Measurements from ENCODE around the gene SLC38A3. TPM values are rescaled to one million over a fixed set of nuclear protein-coding genes. Genes with fewer than 3 reads are reported as not detected.

The SLC38A3 gene
- total and polyA plus RNA-seq, 9 of the 15 experiments (the other 6 are each of a cell fraction or from before 2014, with no cell fraction given): 0.09 to 0.38 (median 0.16) TPM; not detected in 6

GRCh38 chr3:50266017-50266416 is 60.9 kb downstream of the SLC38A3 start (continued):
- TF ChIP-seq MYNN (IDR thresholded peaks at IDR 0.05) (no peak), MYNN (CRISPR knock-in tag; IDR thresholded peaks at IDR 0.05) (no peak), HCFC1 (IDR thresholded peaks at IDR 0.05; ENCODE audit: low read depth, low read length) (no peak), ZNF121 (CRISPR knock-in tag; conservative IDR thresholded peaks at IDR 0.05) (no peak), RBM22 (IDR thresholded peaks at IDR 0.05; ENCODE audit: low read depth, low read length, poor library complexity, severe bottlenecking) (no peak), KAT8 (IDR thresholded peaks at IDR 0.05; ENCODE audit: low read depth) (no peak), ZNF583 (CRISPR knock-in tag; IDR thresholded peaks at IDR 0.05) (no peak), ZNF282 (CRISPR knock-in tag; IDR thresholded peaks at IDR 0.05) (no peak), ZBTB40 (IDR thresholded peaks at IDR 0.05) (no peak), ZBTB40 (CRISPR knock-in tag; IDR thresholded peaks at IDR 0.05) (no peak), CCAR2 (IDR thresholded peaks at IDR 0.05; ENCODE audit: low read depth, low read length) (no peak), CBX8 (IDR thresholded peaks at IDR 0.05; ENCODE audit: borderline replicate concordance, extremely low read depth, low read depth, low read length, poor library complexity, severe bottlenecking) (no peak)

Measured in K562 (cell line).